Measurements from ENCODE around the gene NCMAP. TPM values are rescaled to one million over a fixed set of nuclear protein-coding genes. Genes with fewer than 3 reads are reported as not detected.

The NCMAP gene
- total and polyA plus RNA-seq, 2 of the 4 experiments (the other 2 are of a cell fraction) = not detected

GRCh38 chr1:24545662-24546061 is 10.2 kb upstream of the NCMAP start:
- Histone ChIP-seq H3K9me1 (ENCODE audit: insufficient read depth, low read length) (peaks cover 5% of the 10 kb centered on the region), H3K4me2 (ENCODE audit: low read depth, low read length) (no peak overlapping the region), H3K9me3 (ENCODE audit: control insufficient read depth, insufficient read depth, low read length) (no peaks in the 10 kb centered on the region), H3K23ac (ENCODE audit: low read depth, low read length) (no peak overlapping the region), H2BK5ac (ENCODE audit: low read depth, low read length, poor library complexity, severe bottlenecking) (no peak overlapping the region), H3K27ac (ENCODE audit: insufficient read depth, low read length) (no peak overlapping the region), H4K20me1 (ENCODE audit: insufficient read depth, low read length) (no peaks in the 10 kb centered on the region), H2BK15ac (ENCODE audit: low read depth, low read length) (no peak overlapping the region), H3K4ac (ENCODE audit: low read depth, low read length) (no peak overlapping the region), H3K27me3 (ENCODE audit: control insufficient read depth, insufficient read depth, low read length) (peaks cover 14% of the 10 kb centered on the region), H3K79me1 (ENCODE audit: low read depth in 1 of 2, low read length in 2 of 2) (no peaks in the 10 kb centered on the region), H4K8ac (ENCODE audit: low read depth in 2 of 2, low read length in 2 of 2) (no peak overlapping the region), H2AK5ac (ENCODE audit: low read depth, low read length) (no peak overlapping the region), H3K4me3 (ENCODE audit: insufficient read depth, low read depth, low read length) (no peak overlapping the region), H3K36me3 (ENCODE audit: control insufficient read depth, insufficient read depth, low read length) (no peaks in the 10 kb centered on the region), H3K9ac (ENCODE audit: low read depth, low read length) (no peak overlapping the region), H2AFZ (replicated peaks; ENCODE audit: low read length, poor library complexity) (no peak overlapping the region), H3K14ac (replicated peaks; ENCODE audit: low read depth, low read length) (no peak overlapping the region), H2BK20ac (ENCODE audit: low read depth, low read length) (no peak overlapping the region), H3K4me1 (ENCODE audit: control insufficient read depth, insufficient read depth, low read length) (peaks cover 3% of the 10 kb centered on the region; the same call in 1 of the 2 replicates), H3K18ac (ENCODE audit: low read depth, low read length) (no peak overlapping the region), H4K5ac (ENCODE audit: low read depth, low read length) (no peak overlapping the region), H4K91ac (ENCODE audit: insufficient read depth, low read depth, low read length) (no peak overlapping the region), H3K56ac (ENCODE audit: extremely low read depth, insufficient read depth, low read length) (no peak overlapping the region), H2AK9ac (replicated peaks; ENCODE audit: low read depth, low read length, poor library complexity) (no peak overlapping the region), H2BK120ac (ENCODE audit: low read depth, low read length) (no peak overlapping the region)
- WGBS, 2 experiments (ENCODE audit: extremely low coverage in 2 of 2, insufficient read length in 1 of 2) = no CpG with 5 or more reads among the region's 1 CpG
- ChIA-PET POLR2A (ENCODE audit: unreplicated experiment) (no interaction called here), CTCF (no interaction called here)
- DNase-seq = no peak
- dilution Hi-C loops (cut with HindIII; ENCODE audit: low sequenced_read_pairs, unreplicated experiment) (no loop called here), intact Hi-C loops (cut with micrococcal nuclease) (no loop called here), in situ Hi-C loops (cut with MboI; ENCODE audit: low sequenced_read_pairs) (no loop called here)
- ATAC-seq (ENCODE audit: low read depth) = no peak
- TF ChIP-seq RCOR1 (IDR thresholded peaks at IDR 0.05; ENCODE audit: insufficient replicate concordance, low read length) (no peak), FOS (IDR thresholded peaks at IDR 0.05; ENCODE audit: low read depth, low read length) (no peak), BHLHE40 (IDR thresholded peaks at IDR 0.05; ENCODE audit: low read depth, low read length) (no peak), RFX5 (IDR thresholded peaks at IDR 0.05; ENCODE audit: low read depth, low read length) (no peak), CEBPB (IDR thresholded peaks at IDR 0.05; ENCODE audit: low read depth, low read length) (no peak), MAFK (IDR thresholded peaks at IDR 0.05; ENCODE audit: low read depth, low read length) (no peak), SMC3 (IDR thresholded peaks at IDR 0.05; ENCODE audit: low read depth, low read length) (no peak), MXI1 (IDR thresholded peaks at IDR 0.05; ENCODE audit: borderline replicate concordance, low read depth, low read length) (no peak), RAD21 (IDR thresholded peaks at IDR 0.05; ENCODE audit: low read length) (no peak), MAZ (IDR thresholded peaks at IDR 0.05; ENCODE audit: borderline replicate concordance, low read depth, low read length) (no peak), CHD1 (IDR thresholded peaks at IDR 0.05; ENCODE audit: low read depth, low read length) (no peak), NFE2L2 (IDR thresholded peaks at IDR 0.05; ENCODE audit: low read depth, low read length) (no peak), POLR2A (IDR thresholded peaks at IDR 0.05; ENCODE audit: low read depth, low read length) (no peak)
- TF ChIP-seq, protein P1, sequence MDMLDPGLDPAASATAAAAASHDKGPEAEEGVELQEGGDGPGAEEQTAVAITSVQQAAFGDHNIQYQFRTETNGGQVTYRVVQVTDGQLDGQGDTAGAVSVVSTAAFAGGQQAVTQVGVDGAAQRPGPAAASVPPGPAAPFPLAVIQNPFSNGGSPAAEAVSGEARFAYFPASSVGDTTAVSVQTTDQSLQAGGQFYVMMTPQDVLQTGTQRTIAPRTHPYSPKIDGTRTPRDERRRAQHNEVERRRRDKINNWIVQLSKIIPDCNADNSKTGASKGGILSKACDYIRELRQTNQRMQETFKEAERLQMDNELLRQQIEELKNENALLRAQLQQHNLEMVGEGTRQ (IDR thresholded peaks at IDR 0.05; ENCODE audit: low read depth, low read length) = no peak
- TF ChIP-seq, protein P2, sequence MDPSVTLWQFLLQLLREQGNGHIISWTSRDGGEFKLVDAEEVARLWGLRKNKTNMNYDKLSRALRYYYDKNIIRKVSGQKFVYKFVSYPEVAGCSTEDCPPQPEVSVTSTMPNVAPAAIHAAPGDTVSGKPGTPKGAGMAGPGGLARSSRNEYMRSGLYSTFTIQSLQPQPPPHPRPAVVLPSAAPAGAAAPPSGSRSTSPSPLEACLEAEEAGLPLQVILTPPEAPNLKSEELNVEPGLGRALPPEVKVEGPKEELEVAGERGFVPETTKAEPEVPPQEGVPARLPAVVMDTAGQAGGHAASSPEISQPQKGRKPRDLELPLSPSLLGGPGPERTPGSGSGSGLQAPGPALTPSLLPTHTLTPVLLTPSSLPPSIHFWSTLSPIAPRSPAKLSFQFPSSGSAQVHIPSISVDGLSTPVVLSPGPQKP (IDR thresholded peaks at IDR 0.05; ENCODE audit: borderline replicate concordance, low read depth, low read length) = no peak
- no TSS peak for BruUV-seq (replicated peaks)
